GM19328 (cell line): ENCODE data around the gene SLC6A2.
"Not testable (repeated sequence)": the region's sequence is repeated elsewhere in the genome, so short reads cannot be mapped to it uniquely, and the experiment has no call there.

Experiments
- ATAC-seq: cut with Tn5 transposase; IDR thresholded peaks from one replicate; pipeline ENCODE4 v1.9.1; 2021; ENCODE audit warnings: mild to moderate bottlenecking, moderate library complexity; ENCODE audit not compliant: unreplicated experiment

The SLC6A2 gene

GRCh38 chr16:55655897-55656681 lies at the start of gene SLC6A2:
SLC6A2 (plus strand) TSS chr16:55655988; CDS start chr16:55656695, 707 bp downstream.
- ATAC-seq, result no peak

- no peak for ATAC-seq
These were observed 42.0 kb upstream of the SLC6A2 start for GRCh38 chr16:55613613-55614335.

GRCh38 chr16:55615071-55615470 lies 40.7 kb upstream of the SLC6A2 start:
- ATAC-seq, result no peak

GRCh38 chr16:55615670-55616069 lies 40.1 kb upstream of the SLC6A2 start:
- ATAC-seq, result not testable (repeated sequence)

GRCh38 chr16:55621771-55622170 lies 34.0 kb upstream of the SLC6A2 start:
- no peak for ATAC-seq

GRCh38 chr16:55622272-55622671 lies 33.5 kb upstream of the SLC6A2 start:
- ATAC-seq, result no peak

- no peak for ATAC-seq
These were observed 32.7 kb upstream of the SLC6A2 start for GRCh38 chr16:55622930-55623561.

- no peak for ATAC-seq
These were observed 32.1 kb upstream of the SLC6A2 start for GRCh38 chr16:55623640-55624039.

- ATAC-seq, result no peak
These were observed 31.1 kb upstream of the SLC6A2 start for GRCh38 chr16:55624696-55625095.

- ATAC-seq, result no peak
These were observed 29.9 kb upstream of the SLC6A2 start for GRCh38 chr16:55625843-55626242.

GRCh38 chr16:55628306-55628968 lies 27.4 kb upstream of the SLC6A2 start:
- no peak for ATAC-seq

GRCh38 chr16:55630774-55631173 lies 25.0 kb upstream of the SLC6A2 start:
- no peak for ATAC-seq

- no peak for ATAC-seq
These were observed 23.5 kb upstream of the SLC6A2 start for GRCh38 chr16:55632259-55632658.

- ATAC-seq, result no peak
These were observed 21.6 kb upstream of the SLC6A2 start for GRCh38 chr16:55634193-55634592.

- ATAC-seq, result no peak
These were observed 17.5 kb upstream of the SLC6A2 start for GRCh38 chr16:55638256-55638655.

- ATAC-seq, result no peak
These were observed 15.0 kb upstream of the SLC6A2 start for GRCh38 chr16:55640701-55641327.

GRCh38 chr16:55641430-55642056 lies 14.2 kb upstream of the SLC6A2 start:
- ATAC-seq, result no peak

- ATAC-seq, result no peak
These were observed 13.2 kb upstream of the SLC6A2 start for GRCh38 chr16:55642611-55643010.

- no peak for ATAC-seq
These were observed 12.4 kb upstream of the SLC6A2 start for GRCh38 chr16:55643161-55643970.
